Tibial nerve (tissue), 4 donors: ENCODE data around the gene STIM1.

Experiments used
- EP300 ChIP-seq, 2 donors: sonication (generic); formaldehyde crosslinking; IDR thresholded peaks; one replicate each; pipeline ENCODE4 v1.6.1; 2017; ENCODE audit warnings: antibody characterized with exemption in 2 of 2, mild to moderate bottlenecking in 1 of 2
- TF ChIP-seq, protein P1 (sequence below), 5 experiments: fragments of 200-600 bp in 3 of 5; fragments of 450-650 bp in 2 of 5; sonication (generic) in 3 of 5; IDR thresholded peaks; one replicate each; pipeline ENCODE4 v1.5.1; 2016 to 2019; ENCODE audit warnings: antibody characterized with exemption in 5 of 5, mild to moderate bottlenecking in 3 of 5, moderate library complexity in 2 of 5

DNA sequence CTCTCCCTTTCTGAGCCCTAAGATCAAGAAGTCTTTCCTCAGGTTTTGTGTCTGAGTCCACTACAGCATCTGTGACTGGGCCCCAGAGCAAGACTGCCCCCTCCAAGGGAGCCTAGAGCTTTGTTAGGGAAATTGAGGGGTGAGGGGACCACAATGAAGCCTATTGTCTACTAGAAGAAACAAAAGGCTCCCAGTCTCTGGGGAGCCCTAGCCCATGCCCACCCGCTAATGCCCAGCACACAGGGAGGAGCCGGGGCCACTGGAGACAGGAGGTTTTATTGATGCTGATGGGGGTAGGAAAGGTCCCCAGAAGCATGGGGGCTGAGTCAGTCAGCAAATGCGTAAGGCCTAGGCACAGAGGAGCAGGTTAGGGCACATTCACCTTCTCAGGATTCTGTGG is 28.7 kb upstream of the STIM1 start:
- TF ChIP-seq EP300 (IDR thresholded peaks at IDR 0.05) = no peak
- TF ChIP-seq, protein P1, sequence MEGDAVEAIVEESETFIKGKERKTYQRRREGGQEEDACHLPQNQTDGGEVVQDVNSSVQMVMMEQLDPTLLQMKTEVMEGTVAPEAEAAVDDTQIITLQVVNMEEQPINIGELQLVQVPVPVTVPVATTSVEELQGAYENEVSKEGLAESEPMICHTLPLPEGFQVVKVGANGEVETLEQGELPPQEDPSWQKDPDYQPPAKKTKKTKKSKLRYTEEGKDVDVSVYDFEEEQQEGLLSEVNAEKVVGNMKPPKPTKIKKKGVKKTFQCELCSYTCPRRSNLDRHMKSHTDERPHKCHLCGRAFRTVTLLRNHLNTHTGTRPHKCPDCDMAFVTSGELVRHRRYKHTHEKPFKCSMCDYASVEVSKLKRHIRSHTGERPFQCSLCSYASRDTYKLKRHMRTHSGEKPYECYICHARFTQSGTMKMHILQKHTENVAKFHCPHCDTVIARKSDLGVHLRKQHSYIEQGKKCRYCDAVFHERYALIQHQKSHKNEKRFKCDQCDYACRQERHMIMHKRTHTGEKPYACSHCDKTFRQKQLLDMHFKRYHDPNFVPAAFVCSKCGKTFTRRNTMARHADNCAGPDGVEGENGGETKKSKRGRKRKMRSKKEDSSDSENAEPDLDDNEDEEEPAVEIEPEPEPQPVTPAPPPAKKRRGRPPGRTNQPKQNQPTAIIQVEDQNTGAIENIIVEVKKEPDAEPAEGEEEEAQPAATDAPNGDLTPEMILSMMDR (IDR thresholded peaks at IDR 0.05) = no peak
